ENCODE results near the gene FYN.

Gene FYN

DNA sequence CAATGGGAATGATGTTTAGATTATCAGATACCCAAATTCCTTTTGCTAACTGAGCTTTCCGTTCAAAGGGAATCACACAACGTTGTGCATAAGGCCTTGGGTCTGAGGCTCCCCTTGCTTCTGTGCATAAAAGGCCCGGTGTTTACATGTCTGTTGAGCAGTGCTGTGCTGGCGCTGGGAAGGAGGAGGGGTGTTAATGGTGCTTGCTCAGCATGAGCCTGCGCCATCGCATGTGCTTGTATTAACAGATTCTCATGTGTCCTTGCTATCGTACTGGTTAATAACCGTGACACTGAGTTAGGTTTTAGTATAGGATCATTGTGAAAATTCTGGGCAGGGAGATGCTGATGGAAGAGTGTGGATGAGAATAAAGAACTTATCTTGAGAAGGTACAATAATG lies 205.3 kb downstream of the FYN start:
- DNase-seq (ENCODE audit: extremely low read depth, low read depth) = no peak
- no peak overlapping the region for H3K4me3 ChIP-seq (replicated peaks; ENCODE audit: low read depth, low read length)
- TF ChIP-seq CTCF (IDR thresholded peaks at IDR 0.05; ENCODE audit: low read depth, low read length, missing control alignments) = no peak

DNA sequence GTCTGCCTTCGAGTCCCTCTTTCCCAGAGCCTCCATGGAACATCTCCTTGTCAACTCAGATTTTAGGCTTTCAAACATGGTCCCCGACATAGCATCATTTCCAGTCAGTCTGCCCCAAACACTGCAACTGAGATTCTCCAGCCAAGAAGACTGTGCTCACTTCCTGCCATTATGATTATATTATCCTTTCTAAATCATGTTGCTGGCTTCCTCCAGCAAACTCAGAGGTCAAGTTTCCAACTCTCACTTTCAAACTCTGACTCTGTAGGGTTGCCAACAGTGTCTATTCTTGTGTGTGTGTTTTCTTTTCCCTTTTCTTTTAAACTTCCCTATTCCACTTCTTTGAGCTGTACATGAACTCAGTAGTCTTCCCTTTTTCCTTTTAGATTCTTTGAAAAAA lies 206.4 kb downstream of the FYN start:
- no peak overlapping the region for H3K4me3 ChIP-seq (replicated peaks; ENCODE audit: low read depth, low read length)
- no peak for TF ChIP-seq CTCF (IDR thresholded peaks at IDR 0.05; ENCODE audit: low read depth, low read length, missing control alignments)
- DNase-seq (ENCODE audit: extremely low read depth, low read depth) = no peak

GRCh38 chr6:111664565-111665030 lies 208.7 kb downstream of the FYN start:
- H3K4me3 ChIP-seq (replicated peaks; ENCODE audit: low read depth, low read length) = no peak overlapping the region
- no peak for TF ChIP-seq CTCF (IDR thresholded peaks at IDR 0.05; ENCODE audit: low read depth, low read length, missing control alignments)

GRCh38 chr6:111663692-111664564 lies 209.3 kb downstream of the FYN start:
- no peak for TF ChIP-seq CTCF (IDR thresholded peaks at IDR 0.05; ENCODE audit: low read depth, low read length, missing control alignments)
- H3K4me3 ChIP-seq (replicated peaks; ENCODE audit: low read depth, low read length) = no peak overlapping the region
- no peak for DNase-seq (ENCODE audit: extremely low read depth, low read depth)

More at GRCh38 chr6:111664565-111665030, 208.7 kb downstream of the FYN start:
- no peak for DNase-seq (ENCODE audit: extremely low read depth, low read depth)

DNA sequence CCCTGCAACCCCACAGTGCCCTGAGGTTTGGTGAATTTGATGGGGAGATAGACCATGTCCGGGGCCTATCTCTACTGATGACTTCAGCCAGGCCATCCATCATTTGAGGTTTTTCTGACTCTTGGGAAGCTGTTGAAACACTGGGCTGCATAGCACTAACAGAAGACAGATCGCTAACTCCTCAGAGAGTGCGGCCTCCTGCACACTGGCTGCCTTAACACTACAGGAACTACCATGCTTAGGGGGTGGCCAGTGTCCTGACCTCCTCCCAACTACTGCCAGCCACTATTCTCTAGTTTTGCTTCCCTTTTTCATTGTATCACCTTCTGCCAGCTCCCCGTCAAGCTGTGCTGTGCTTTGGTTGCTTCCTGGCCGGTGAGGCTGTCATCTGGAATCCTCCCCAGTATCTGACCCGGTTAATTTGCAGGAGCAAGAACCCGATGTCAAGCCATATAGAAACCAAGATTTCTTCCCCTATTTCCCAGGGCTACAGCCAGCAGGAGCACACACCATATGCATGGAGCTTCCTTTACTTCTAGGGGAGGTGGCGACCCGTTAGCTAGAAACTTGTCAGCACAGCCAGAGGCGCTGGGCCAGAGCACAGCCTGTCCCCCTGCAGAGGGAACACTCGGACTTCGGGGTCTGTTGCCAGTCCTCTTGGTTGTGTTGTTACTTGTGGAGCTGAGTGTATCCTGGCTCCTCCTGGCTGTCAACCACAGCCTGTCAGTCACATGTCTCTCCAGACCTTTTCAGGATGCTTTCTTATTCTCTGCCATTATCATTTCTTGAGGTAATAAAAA lies 210.3 kb downstream of the FYN start:
- DNase-seq (ENCODE audit: extremely low read depth, low read depth) = no peak
- no peak for TF ChIP-seq CTCF (IDR thresholded peaks at IDR 0.05; ENCODE audit: low read depth, low read length, missing control alignments)
- H3K4me3 ChIP-seq (replicated peaks; ENCODE audit: low read depth, low read length) = no peak overlapping the region

DNA sequence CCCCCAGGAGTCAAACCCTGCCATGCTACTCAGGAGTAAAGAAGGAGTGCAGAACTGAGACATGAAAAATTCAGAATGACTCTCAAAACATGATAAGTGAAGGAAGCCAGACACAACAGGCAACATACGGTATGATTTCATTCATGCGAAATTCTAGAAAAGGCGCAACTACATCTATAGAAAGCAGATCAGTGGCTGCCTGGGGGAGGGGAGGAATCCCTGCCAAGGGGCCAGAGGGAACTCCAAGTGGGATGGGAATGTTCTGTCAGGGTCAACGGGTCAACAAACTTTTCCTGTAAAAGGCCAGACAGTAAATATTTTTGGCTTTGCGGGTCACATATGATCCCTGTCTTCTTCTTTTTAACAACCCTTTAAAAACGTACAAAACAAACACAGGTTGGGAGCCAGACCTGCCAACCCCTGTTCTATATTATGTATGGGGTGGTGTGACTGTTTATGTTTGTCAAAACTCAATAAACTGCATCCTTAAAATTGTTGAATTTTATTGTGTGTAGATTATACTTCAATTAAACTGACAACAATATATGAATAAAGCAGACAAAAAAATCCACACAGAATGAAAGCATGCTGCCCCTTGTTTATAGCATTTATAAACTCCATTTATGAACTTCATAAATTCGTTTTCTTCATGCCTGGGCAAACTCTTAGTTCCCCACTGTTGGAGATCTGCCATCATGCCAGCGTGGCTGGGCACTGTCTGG lies 211.0 kb downstream of the FYN start:
- H3K4me3 ChIP-seq (replicated peaks; ENCODE audit: low read depth, low read length) = no peak overlapping the region; the same call in 1 of the 2 replicates
- DNase-seq (ENCODE audit: extremely low read depth, low read depth) = no peak
- no peak for TF ChIP-seq CTCF (IDR thresholded peaks at IDR 0.05; ENCODE audit: low read depth, low read length, missing control alignments)
